WERI-Rb-1 (cell line): Measurements from ENCODE around the gene AGBL1.

Experiments used
- DNase-seq: peaks from one replicate; pipeline ENCODE4 v3.0.0-alpha.2; 2020
- H3K27ac ChIP-seq: fragments of 250-450 bp; sonication (Bioruptor Pico); 2 replicates; pipeline ENCODE4 v1.5.1; 2020; ENCODE audit warnings: mild to moderate bottlenecking, moderate library complexity
- H3K27me3 ChIP-seq: fragments of 250-450 bp; sonication (Bioruptor Pico); 2 replicates; pipeline ENCODE4 v1.5.1; 2021; ENCODE audit warnings: mild to moderate bottlenecking, low read depth, moderate library complexity; ENCODE audit not compliant: insufficient read depth, severe bottlenecking
- H3K36me3 ChIP-seq: fragments of 250-450 bp; sonication (Bioruptor Pico); 2 replicates; pipeline ENCODE4 v1.5.1; 2020; ENCODE audit warnings: mild to moderate bottlenecking, moderate library complexity
- H3K4me3 ChIP-seq: 2 replicates; pipeline ENCODE4 v1.5.1; 2011; ENCODE audit warnings: low read depth, mild to moderate bottlenecking, control low read depth, low read length
- H3K9me3 ChIP-seq: fragments of 250-450 bp; sonication (Bioruptor Pico); 2 replicates; pipeline ENCODE4 v1.5.1; 2021; ENCODE audit warnings: mild to moderate bottlenecking, moderate library complexity; ENCODE audit not compliant: severe bottlenecking
- TF ChIP-seq, protein P1 (sequence below): IDR thresholded peaks from 2 replicates; pipeline ENCODE4 v1.5.1; 2011; ENCODE audit warnings: low read depth, mild to moderate bottlenecking, control low read depth, inconsistent platforms, low read length

AGBL1 gene

DNA sequence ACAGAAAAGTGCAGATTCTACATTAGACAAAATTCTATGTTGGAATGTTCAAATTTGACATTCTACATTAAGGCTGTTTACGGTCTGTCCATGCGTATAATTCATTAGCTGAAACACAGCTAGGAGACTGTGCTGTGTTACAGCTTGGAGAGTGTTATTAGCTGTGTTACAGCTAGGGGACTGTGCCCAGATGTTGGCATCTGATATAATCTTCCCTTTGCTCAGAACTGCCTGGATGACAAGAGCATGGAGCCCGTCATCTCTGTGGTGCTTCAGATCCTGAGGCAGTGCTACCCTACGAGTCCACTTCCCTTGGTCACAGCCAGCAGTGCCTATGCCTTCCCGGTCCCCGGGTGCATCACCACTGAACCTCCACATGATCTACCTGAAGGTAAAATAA is 177.0 kb downstream of the AGBL1 start:
- peaks cover 62% of the 10 kb centered on the region for H3K27me3 ChIP-seq

DNA sequence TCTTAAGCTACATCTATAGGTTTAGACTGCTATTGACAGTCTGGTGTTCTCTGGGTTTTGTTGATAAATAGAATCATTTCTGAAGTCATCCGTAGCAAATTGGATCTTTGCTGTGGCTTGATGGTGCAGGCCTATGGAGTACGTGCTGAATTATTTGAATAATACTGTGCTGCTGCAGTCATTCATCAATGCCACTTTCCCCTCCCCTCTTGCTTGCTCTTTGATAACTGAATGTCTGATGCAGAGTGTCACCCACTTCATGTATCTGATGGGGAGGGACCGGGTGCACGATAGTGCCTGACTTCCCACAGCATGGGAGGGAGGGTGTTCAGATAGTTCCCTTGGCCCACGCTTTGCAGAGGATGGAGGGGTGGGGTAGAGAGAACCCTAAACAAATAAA is 179.9 kb downstream of the AGBL1 start:
- no peak overlapping the region for H3K27ac ChIP-seq
- H3K36me3 ChIP-seq: no peaks in the 10 kb centered on the region
- H3K4me3 ChIP-seq: no peak overlapping the region
- DNase-seq: no peak
- no peaks in the 10 kb centered on the region for H3K9me3 ChIP-seq
- TF ChIP-seq, protein P1, sequence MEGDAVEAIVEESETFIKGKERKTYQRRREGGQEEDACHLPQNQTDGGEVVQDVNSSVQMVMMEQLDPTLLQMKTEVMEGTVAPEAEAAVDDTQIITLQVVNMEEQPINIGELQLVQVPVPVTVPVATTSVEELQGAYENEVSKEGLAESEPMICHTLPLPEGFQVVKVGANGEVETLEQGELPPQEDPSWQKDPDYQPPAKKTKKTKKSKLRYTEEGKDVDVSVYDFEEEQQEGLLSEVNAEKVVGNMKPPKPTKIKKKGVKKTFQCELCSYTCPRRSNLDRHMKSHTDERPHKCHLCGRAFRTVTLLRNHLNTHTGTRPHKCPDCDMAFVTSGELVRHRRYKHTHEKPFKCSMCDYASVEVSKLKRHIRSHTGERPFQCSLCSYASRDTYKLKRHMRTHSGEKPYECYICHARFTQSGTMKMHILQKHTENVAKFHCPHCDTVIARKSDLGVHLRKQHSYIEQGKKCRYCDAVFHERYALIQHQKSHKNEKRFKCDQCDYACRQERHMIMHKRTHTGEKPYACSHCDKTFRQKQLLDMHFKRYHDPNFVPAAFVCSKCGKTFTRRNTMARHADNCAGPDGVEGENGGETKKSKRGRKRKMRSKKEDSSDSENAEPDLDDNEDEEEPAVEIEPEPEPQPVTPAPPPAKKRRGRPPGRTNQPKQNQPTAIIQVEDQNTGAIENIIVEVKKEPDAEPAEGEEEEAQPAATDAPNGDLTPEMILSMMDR: no peak
- peaks cover 62% of the 10 kb centered on the region for H3K27me3 ChIP-seq

More for the DNA sequence above, 177.0 kb downstream of the AGBL1 start:
- TF ChIP-seq, protein P1: no peak
- H3K9me3 ChIP-seq: no peaks in the 10 kb centered on the region
- H3K36me3 ChIP-seq: no peaks in the 10 kb centered on the region
- H3K27ac ChIP-seq: no peak overlapping the region
- no peak overlapping the region for H3K4me3 ChIP-seq
- DNase-seq: no peak

DNA sequence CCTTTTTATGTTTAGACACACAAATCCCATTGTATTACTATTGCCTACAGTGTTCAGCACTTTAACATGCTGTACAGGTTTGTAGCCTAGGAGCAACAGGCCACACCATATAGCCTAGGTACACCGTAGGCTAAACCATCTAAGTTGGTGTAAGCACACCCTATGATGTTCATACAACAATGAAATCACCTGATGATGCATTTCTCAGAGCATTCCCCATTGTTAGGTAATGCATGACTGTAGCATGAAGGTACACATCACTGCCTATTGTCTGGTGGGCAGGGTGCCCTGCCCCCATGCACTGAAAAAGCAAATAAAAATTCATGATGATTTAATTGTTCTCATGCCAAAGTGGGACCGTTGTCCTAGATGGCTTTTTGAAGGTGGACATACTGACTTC is 183.6 kb downstream of the AGBL1 start:
- DNase-seq: no peak
- H3K27me3 ChIP-seq: peaks cover 61% of the 10 kb centered on the region
- TF ChIP-seq, protein P1: no peak
- no peaks in the 10 kb centered on the region for H3K36me3 ChIP-seq
- H3K4me3 ChIP-seq: no peak overlapping the region
- H3K27ac ChIP-seq: no peak overlapping the region
- no peaks in the 10 kb centered on the region for H3K9me3 ChIP-seq

DNA sequence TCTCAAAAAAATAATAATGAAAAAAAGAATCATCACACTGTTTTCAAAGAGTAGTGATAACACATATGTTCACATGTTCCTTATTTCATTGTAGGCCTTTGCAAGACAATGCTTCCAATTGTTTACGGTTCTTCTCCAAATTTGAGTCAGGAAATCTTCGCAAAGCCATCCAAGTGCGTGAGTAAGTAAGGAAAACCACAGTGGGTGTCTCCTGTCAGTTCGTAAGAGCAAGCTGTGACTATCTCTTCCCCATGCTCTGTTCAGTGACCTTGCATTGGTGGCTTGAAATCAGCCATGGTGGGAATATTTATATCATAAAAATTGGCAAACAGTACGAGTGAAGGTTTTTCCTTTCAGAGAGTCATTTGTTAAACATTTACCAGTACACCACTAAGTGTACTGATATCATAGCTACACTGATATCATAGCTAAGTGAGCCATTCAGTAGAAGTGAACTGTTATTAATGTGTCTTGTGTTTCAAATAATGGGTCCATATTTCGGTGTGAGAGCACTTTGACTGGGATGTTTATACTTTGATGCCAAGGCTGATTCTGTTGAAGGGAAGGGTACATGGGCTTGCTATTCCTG is 187.3 kb downstream of the AGBL1 start:
- TF ChIP-seq, protein P1: no peak
- peaks cover 72% of the 10 kb centered on the region for H3K27me3 ChIP-seq
- H3K9me3 ChIP-seq: no peaks in the 10 kb centered on the region
- H3K27ac ChIP-seq: no peak overlapping the region
- no peak for DNase-seq
- H3K36me3 ChIP-seq: no peaks in the 10 kb centered on the region
- no peak overlapping the region for H3K4me3 ChIP-seq

DNA sequence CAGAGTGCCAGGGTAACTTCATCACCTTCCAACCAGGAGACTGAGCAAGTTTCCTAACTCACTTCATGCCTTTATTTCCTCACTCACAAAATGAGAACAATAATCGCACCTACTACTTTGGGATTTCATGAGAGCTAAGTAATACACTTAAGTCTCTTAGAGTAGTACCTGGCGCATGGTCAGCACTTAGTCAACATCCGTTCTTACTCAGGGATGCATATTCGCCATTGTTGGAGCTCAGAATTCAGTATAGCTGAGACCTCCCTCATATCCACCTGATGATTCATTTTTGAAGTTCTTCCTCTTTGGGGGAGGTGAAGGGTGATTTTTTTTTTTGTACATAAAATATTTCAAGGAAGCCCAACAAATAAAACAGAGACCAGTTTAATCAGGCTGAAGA is 188.2 kb downstream of the AGBL1 start:
- TF ChIP-seq, protein P1: no peak

DNA sequence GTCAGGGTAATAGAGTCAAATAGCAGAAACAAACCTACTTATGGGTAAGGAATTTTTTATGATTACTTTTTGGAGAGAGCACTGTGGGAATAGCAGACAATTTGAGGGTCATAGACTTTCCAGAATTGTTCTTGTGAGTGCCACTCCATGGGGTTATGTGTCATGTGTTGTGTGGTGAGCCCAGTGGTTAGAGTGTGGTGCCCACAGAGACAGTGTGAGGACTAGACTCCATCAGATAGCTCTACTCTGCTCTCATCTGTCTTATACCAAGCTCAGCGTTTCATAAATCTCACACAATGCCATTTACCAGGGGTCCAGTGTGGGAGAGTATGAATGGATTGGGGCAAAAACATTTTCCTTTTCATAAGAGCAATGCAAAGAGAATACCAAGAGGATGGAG is 188.9 kb downstream of the AGBL1 start:
- Histone ChIP-seq H3K9me3 (no peaks in the 10 kb centered on the region), H3K27ac (no peak overlapping the region), H3K27me3 (peaks cover 60% of the 10 kb centered on the region), H3K36me3 (no peaks in the 10 kb centered on the region), H3K4me3 (no peak overlapping the region)
- DNase-seq: no peak
- TF ChIP-seq, protein P1: no peak

More for the DNA sequence above, 188.2 kb downstream of the AGBL1 start:
- Histone ChIP-seq H3K4me3 (no peak overlapping the region), H3K9me3 (no peaks in the 10 kb centered on the region), H3K36me3 (no peaks in the 10 kb centered on the region), H3K27ac (no peak overlapping the region), H3K27me3 (peaks cover 66% of the 10 kb centered on the region)
- no peak for DNase-seq
